ENCODE results near the gene CSNK1D. TPM values are rescaled to one million over a fixed set of nuclear protein-coding genes. Genes with fewer than 3 reads are reported as not detected.

Gene CSNK1D
- total RNA-seq, 1 donor from 2014 or later: 41.5 TPM

DNA sequence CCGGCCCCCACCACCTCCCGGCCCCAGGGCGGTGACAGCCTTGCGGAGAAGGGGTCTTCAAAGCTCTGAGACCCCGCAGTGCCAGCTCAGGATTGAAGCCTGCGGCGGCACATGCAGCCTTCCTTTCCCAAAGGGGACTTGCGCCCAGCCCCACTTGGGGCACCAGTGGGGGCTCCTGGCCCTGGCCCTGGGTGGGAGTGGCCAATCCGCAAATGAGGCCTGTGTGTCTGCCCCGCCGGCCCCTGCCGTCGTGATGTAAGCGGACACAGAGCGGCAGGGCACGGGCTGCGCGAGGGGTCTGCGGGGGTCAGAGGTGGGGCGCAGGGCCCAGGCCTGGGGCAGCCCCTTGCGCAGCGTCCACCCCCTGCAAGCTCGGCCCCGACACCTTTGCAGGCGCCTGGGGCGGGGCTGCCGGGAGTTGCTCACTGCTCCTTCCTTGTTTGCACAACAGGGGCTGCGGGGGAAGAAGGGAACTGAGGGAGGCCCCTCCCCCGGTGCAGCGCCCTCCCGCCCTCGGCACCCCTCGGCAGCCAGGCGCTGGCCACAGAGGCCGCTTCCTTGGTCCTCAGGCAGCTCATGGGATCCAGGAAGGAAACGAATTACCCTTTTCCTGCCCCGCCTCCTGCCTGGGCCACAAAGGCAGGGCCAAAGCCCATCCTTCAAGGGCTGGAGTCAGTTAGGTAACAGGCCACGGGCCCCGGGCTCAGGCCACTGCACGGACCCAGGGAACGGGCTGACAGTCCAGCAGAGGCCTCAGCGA lies 41.8 kb downstream of the CSNK1D start:
- Mint-ChIP-seq H3K27ac (no peak overlapping the region), H3K36me3 (no peaks in the 10 kb centered on the region), H3K4me1 (peaks cover 8% of the 10 kb centered on the region), H3K27me3 (ENCODE audit: insufficient read depth, low read depth) (peaks cover 20% of the 10 kb centered on the region), H3K4me3 (peak overlapping the region; percentile 24), H3K9me3 (no peaks in the 10 kb centered on the region)
- H3K4me1 ChIP-seq: peaks cover 33% of the 10 kb centered on the region
- peak overlapping the region; percentile 56 for H3K4me3 ChIP-seq
- peak overlapping the region; percentile 7 for H2AFZ ChIP-seq (replicated peaks)
- no peaks in the 10 kb centered on the region for H3K79me2 ChIP-seq (ENCODE audit: low read depth)
- H3K9me3 ChIP-seq (ENCODE audit: low read depth): no peaks in the 10 kb centered on the region
- H3K4me2 ChIP-seq: peak overlapping the region; percentile 90
- no peaks in the 10 kb centered on the region for H3K36me3 ChIP-seq
- H3F3A ChIP-seq (ENCODE audit: low read depth): peaks cover 39% of the 10 kb centered on the region
- H3K27ac ChIP-seq: no peak overlapping the region
- H3K27me3 ChIP-seq: peaks cover 58% of the 10 kb centered on the region
- no peak overlapping the region for H3K9ac ChIP-seq
- peaks cover 63% of the 10 kb centered on the region for H4K20me1 ChIP-seq (ENCODE audit: low read depth)
- TF ChIP-seq, protein P1, sequence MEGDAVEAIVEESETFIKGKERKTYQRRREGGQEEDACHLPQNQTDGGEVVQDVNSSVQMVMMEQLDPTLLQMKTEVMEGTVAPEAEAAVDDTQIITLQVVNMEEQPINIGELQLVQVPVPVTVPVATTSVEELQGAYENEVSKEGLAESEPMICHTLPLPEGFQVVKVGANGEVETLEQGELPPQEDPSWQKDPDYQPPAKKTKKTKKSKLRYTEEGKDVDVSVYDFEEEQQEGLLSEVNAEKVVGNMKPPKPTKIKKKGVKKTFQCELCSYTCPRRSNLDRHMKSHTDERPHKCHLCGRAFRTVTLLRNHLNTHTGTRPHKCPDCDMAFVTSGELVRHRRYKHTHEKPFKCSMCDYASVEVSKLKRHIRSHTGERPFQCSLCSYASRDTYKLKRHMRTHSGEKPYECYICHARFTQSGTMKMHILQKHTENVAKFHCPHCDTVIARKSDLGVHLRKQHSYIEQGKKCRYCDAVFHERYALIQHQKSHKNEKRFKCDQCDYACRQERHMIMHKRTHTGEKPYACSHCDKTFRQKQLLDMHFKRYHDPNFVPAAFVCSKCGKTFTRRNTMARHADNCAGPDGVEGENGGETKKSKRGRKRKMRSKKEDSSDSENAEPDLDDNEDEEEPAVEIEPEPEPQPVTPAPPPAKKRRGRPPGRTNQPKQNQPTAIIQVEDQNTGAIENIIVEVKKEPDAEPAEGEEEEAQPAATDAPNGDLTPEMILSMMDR (IDR thresholded peaks at IDR 0.05): no peak
- peak; percentile 39 for TF ChIP-seq EZH2 (IDR thresholded peaks at IDR 0.05)
- peak; percentile 76 for DNase-seq (ENCODE audit: low spot score)

DNA sequence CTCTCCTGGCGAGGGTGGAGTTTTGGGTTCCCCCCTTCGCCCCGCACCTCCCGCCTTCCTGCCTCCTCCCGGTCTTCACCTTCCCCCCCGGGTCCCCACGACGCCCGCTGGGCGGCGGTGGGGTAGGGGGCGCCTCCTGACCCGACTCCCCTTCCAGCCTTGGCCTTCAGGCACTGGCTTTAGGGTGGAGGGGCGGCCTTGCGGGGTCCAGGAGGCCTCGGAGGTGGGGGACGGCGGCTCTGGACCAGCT lies 42.3 kb downstream of the CSNK1D start:
- no peak overlapping the region for H3K4me3 Mint-ChIP-seq
- no peak overlapping the region for H3K9ac ChIP-seq

DNA sequence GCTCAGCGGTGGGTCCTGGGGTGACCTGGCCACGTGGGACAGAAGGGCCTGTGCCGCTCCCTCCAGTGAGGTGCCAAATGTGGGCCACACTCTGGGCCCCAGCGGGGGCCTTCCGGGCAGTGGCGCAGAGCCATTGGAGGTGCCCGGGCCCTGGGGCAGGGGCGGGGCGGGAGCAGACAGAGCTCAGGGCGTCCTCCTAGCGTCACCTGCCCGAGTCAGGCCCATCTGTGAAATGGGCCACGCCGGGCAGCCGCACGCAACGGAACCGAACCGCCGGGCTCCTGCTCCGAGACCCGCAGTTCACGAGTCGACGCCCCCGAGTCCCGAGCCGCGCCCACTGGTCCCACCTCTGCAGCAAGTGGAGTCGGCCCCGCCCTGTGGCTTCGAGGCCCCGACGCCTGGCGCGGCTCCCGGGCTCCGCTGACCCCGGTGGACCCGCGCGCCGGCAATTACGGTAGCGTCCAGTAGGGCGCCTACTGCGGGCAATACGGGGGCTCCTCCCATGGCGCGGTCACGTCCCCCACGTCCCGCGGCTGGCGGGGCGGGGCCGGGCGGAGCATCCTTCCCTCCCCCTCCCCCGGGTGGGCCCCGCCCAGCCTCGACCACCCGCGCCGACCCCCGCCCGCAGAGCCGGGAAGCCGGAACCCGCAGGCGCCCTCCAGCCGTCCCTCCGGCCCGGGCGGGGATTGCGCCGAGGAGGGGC lies 42.7 kb downstream of the CSNK1D start:
- Histone ChIP-seq H4K20me1 (ENCODE audit: low read depth) (peaks cover 53% of the 10 kb centered on the region), H3F3A (ENCODE audit: low read depth) (peaks cover 39% of the 10 kb centered on the region), H3K4me1 (peaks cover 27% of the 10 kb centered on the region), H3K9me3 (ENCODE audit: low read depth) (no peaks in the 10 kb centered on the region), H3K27ac (no peak overlapping the region), H3K36me3 (no peaks in the 10 kb centered on the region), H3K79me2 (ENCODE audit: low read depth) (no peaks in the 10 kb centered on the region), H3K4me3 (peak overlapping the region; percentile 56), H3K4me2 (peak overlapping the region; percentile 90), H3K9ac (no peak overlapping the region), H2AFZ (replicated peaks) (no peak overlapping the region), H3K27me3 (peaks cover 68% of the 10 kb centered on the region)
- Mint-ChIP-seq H3K4me1 (peaks cover 5% of the 10 kb centered on the region), H3K9me3 (no peaks in the 10 kb centered on the region), H3K27me3 (ENCODE audit: insufficient read depth, low read depth) (peaks cover 20% of the 10 kb centered on the region), H3K4me3 (peak overlapping the region; percentile 87), H3K36me3 (no peaks in the 10 kb centered on the region), H3K27ac (no peak overlapping the region)
- TF ChIP-seq EZH2phosphoT487 (IDR thresholded peaks at IDR 0.05): no peak
- TF ChIP-seq EZH2 (IDR thresholded peaks at IDR 0.05): peak; percentile 38
- TF ChIP-seq, protein P1 (IDR thresholded peaks at IDR 0.05): peak; percentile 58
- DNase-seq (ENCODE audit: low spot score): peak; percentile 88

More for the DNA sequence above, 42.3 kb downstream of the CSNK1D start:
- no peak overlapping the region for H2AFZ ChIP-seq (replicated peaks)
- no peak for DNase-seq (ENCODE audit: low spot score)
- peaks cover 30% of the 10 kb centered on the region for H3K4me1 ChIP-seq
- H3K27me3 ChIP-seq: peaks cover 63% of the 10 kb centered on the region
- H3K79me2 ChIP-seq (ENCODE audit: low read depth): no peaks in the 10 kb centered on the region
- Mint-ChIP-seq H3K36me3 (no peaks in the 10 kb centered on the region), H3K4me1 (peaks cover 8% of the 10 kb centered on the region), H3K27me3 (ENCODE audit: insufficient read depth, low read depth) (peaks cover 18% of the 10 kb centered on the region), H3K9me3 (no peaks in the 10 kb centered on the region), H3K27ac (no peak overlapping the region)
- TF ChIP-seq EZH2phosphoT487 (IDR thresholded peaks at IDR 0.05): no peak
- peak; percentile 44 for TF ChIP-seq EZH2 (IDR thresholded peaks at IDR 0.05)
- TF ChIP-seq, protein P1 (IDR thresholded peaks at IDR 0.05): no peak
- no peaks in the 10 kb centered on the region for H3K36me3 ChIP-seq
- H4K20me1 ChIP-seq (ENCODE audit: low read depth): peaks cover 58% of the 10 kb centered on the region
- no peaks in the 10 kb centered on the region for H3K9me3 ChIP-seq (ENCODE audit: low read depth)
- H3K4me3 ChIP-seq: peak overlapping the region; percentile 56
- H3K4me2 ChIP-seq: peak overlapping the region; percentile 90
- H3F3A ChIP-seq (ENCODE audit: low read depth): peaks cover 39% of the 10 kb centered on the region
- H3K27ac ChIP-seq: no peak overlapping the region
